HG02759 (cell line): ENCODE data around the gene PHTF1.

Experiments
- ATAC-seq: cut with Tn5 transposase; IDR thresholded peaks from one replicate; pipeline ENCODE4 v1.9.1; 2021; ENCODE audit warnings: mild to moderate bottlenecking, moderate library complexity; ENCODE audit not compliant: unreplicated experiment

The PHTF1 gene

GRCh38 chr1:113670650-113671049 lies 88.6 kb downstream of the PHTF1 start:
- ATAC-seq, result no peak

GRCh38 chr1:113669988-113670387 lies 89.3 kb downstream of the PHTF1 start:
- no peak for ATAC-seq

DNA sequence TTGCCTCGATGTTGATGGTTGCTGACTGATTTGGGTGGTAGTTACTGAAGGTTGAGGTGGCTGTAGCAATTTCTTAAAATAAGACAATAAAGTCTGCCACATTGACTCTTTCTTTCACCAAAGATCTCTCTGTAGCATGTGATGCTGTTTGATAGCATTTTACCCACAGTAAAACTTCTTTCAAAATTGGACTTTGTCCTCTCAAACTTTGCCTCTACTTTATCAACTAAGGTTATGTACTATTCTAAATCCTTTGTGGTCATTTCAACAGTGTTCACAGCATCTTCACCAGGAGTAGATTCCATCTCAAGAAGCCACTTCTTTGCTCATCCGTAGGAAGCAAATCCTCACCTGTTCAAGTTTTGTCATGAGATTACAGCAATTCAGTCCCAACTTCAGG lies 93.2 kb downstream of the PHTF1 start:
- ATAC-seq, result no peak

DNA sequence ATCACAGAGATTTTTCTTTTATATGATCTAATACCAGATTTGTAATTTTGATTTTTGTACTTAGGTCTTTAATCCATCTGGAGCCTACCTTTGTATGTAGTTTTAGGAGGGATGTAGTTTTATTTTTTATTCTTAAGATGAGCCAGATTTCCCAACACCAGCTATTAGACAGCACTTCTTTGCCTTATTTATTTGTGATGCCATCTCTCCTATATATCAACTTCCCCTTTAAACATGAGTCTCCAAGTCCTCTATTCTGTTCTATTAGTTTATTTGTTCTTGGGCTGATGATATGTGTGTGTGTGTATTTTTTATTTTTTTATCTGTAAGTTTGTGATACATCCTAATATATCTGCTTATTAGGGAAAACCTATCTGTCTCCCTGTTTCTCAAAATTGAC lies 94.2 kb downstream of the PHTF1 start:
- ATAC-seq, result no peak

- no peak for ATAC-seq
Observed at GRCh38 chr1:113663165-113663951, 95.9 kb downstream of the PHTF1 start.

GRCh38 chr1:113662101-113662500 lies 97.2 kb downstream of the PHTF1 start:
- ATAC-seq, result no peak

GRCh38 chr1:113660088-113660487 lies 99.2 kb downstream of the PHTF1 start:
- no peak for ATAC-seq

DNA sequence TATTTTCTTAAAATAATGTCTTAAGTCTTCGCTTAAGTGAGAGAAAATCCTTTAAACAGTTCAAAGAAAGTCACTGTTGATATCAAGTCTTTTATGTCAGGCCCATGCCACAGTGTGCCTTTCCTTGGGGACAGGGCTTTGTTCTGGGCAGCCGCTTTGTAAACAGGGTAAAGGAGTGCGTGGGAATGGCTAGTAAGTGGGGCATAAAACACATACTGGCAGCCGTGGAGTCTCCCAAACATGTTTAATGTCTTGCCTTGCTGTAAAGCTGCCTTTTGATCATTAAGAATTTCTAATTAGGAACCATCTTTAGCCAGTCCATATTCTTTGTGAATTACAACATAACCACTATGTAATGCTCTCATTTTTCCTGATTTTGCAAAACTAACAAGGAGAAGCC lies 99.7 kb downstream of the PHTF1 start:
- no peak for ATAC-seq

DNA sequence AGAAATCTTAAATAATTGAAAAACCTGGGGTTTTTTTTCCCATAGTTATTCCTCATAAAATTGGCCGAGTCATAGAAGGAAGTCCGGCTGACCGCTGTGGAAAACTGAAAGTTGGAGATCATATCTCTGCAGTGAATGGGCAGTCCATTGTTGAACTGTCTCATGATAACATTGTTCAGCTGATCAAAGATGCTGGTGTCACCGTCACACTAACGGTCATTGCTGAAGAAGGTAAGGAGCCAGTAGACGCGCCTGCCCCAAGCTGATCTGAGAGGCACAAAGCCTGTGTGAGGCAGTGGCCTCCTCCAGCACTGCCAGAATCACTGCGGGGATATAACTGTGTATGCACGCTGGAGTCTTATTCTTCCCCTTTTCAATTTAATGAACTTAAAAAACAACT lies 100.3 kb downstream of the PHTF1 start:
- ATAC-seq, result no peak

- no peak for ATAC-seq
Observed at GRCh38 chr1:113657556-113658063, 101.7 kb downstream of the PHTF1 start.

- ATAC-seq, result no peak
Observed at GRCh38 chr1:113657126-113657525, 102.2 kb downstream of the PHTF1 start.

GRCh38 chr1:113654883-113655282 lies 104.4 kb downstream of the PHTF1 start:
- no peak for ATAC-seq

DNA sequence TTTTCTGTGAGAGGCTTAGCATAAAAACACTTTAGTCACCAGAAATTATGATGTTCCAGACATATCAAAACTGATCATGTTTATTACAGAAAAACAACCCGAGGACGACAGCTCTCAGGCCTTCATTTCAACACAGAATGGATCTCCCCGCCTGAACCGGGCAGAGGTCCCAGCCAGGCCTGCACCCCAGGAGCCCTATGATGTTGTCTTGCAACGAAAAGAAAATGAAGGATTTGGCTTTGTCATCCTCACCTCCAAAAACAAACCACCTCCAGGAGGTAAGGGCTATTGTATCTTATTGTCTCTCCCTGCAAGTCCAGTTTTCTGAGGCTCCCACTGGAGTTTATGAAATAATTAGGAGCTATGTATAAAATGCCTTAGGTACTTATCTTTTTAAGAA lies 105.5 kb downstream of the PHTF1 start:
- no peak for ATAC-seq

GRCh38 chr1:113652771-113653170 lies 106.5 kb downstream of the PHTF1 start:
- ATAC-seq, result no peak

- ATAC-seq, result no peak
Observed at GRCh38 chr1:113648478-113648877, 110.8 kb downstream of the PHTF1 start.

DNA sequence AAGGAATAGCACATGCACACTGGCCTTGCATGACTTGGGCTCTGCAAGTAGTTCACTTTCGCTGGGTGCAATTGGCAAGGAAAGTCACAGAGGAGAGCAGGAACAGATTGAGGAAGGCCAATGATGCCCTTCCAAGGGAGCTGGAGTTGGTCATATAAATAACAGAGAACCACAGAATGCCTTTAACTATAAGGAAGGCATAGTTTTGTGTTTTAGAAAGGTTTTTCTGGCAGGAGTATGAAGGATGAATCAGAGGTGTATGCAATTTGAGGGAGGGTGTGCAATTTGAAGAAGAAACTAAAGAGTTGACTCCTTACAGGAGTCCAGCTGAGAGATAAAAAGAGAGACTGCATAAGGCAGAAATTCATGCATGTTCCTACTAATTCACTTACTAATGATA lies 112.1 kb downstream of the PHTF1 start:
- ATAC-seq, result no peak
